GM12878 (cell line): ENCODE data around the gene TOP1. TPM values are rescaled to one million over a fixed set of nuclear protein-coding genes. Genes with fewer than 3 reads are reported as not detected.

Experiments used
- ATAC-seq: fragments of 200-7000 bp; cut with Tn5 transposase; 3 replicates; pipeline ENCODE4 v1.9.1; 2020; ENCODE audit warnings: mild to moderate bottlenecking, moderate library complexity
- BruUV-seq: library from RNA; stranded (reverse); fragments of 400-500 nt; replicated peaks from 2 replicates; lab custom pipeline; 2021; lab: Mats Ljungman, UMichigan
- CTCF ChIA-PET: fragments of 300-600 bp; sonication (Branson Sonifier 250); formaldehyde crosslinking; extraction: SDS; loops from one replicate; lab custom pipeline; 2021; ENCODE audit warnings: inconsistent platforms; lab: Yijun Ruan, JAX
- POLR2A ChIA-PET: fragments of 350-600 bp; formaldehyde crosslinking; extraction: SDS; loops from one replicate; lab custom pipeline; 2021; ENCODE audit warnings: inconsistent platforms; lab: Charles Lee
- RAD21 ChIA-PET: fragments of 300-600 bp; sonication (Branson Sonifier 250); formaldehyde crosslinking; loops from one replicate; lab custom pipeline; 2023; ENCODE audit warnings: antibody characterized with exemption; ENCODE audit not compliant: unreplicated experiment; lab: Charles Lee
- SMC1A ChIA-PET: fragments of 300-600 bp; sonication (Branson Sonifier 250); formaldehyde crosslinking; loops from one replicate; lab custom pipeline; 2023; ENCODE audit not compliant: unreplicated experiment, uncharacterized antibody; lab: Charles Lee
- DNase-seq: peaks from one replicate; pipeline ENCODE4 v3.0.0-alpha.2; 2011; ENCODE audit warnings: low read depth, low spot score
- FAIRE-seq: peaks from 3 replicates; lab custom pipeline; 2011; peaks lifted over from hg19 to GRCh38; lab: Jason Lieb, UNC
- H2AFZ ChIP-seq: 2 replicates; pipeline ENCODE4 v1.6.0; 2011; ENCODE audit warnings: low read depth, low read length, control low read depth; ENCODE audit not compliant: control insufficient read depth
- H3K27ac ChIP-seq: 2 replicates; pipeline ENCODE4 v1.5.1; 2011; ENCODE audit warnings: control low read depth; ENCODE audit not compliant: control insufficient read depth, insufficient read depth
- H3K27me3 ChIP-seq, 2 experiments: replicated peaks in 1 of 2; 2 replicates each; pipeline versions ENCODE4 v1.6.0 to v1.6.1; 2011; ENCODE audit warnings: low read length in 1 of 2; ENCODE audit not compliant: control insufficient read depth in 2 of 2, insufficient read depth in 2 of 2
- H3K36me3 ChIP-seq, 2 experiments: 2 replicates each; pipeline ENCODE4 v1.5.1; 2011; ENCODE audit warnings: low read length in 1 of 2; ENCODE audit not compliant: control insufficient read depth in 2 of 2, insufficient read depth in 2 of 2
- H3K4me1 ChIP-seq: 2 replicates; pipeline ENCODE4 v1.6.1; 2011; ENCODE audit warnings: mild to moderate bottlenecking, low read length, moderate library complexity, mixed read lengths; ENCODE audit not compliant: control insufficient read depth, insufficient read depth
- H3K4me2 ChIP-seq: 2 replicates; pipeline ENCODE4 v1.6.0; 2011; ENCODE audit warnings: control low read depth; ENCODE audit not compliant: control insufficient read depth, insufficient read depth
- H3K4me3 ChIP-seq: fragments of 200-600 bp; sonication (generic); 2 replicates; pipeline ENCODE4 v1.5.1; 2016
- H3K79me2 ChIP-seq: 2 replicates; pipeline ENCODE4 v1.6.0; 2011; ENCODE audit warnings: low read length; ENCODE audit not compliant: control insufficient read depth, insufficient read depth
- H3K9ac ChIP-seq: 2 replicates; pipeline ENCODE4 v1.8.0; 2011; ENCODE audit warnings: low read length, control low read depth, mixed read lengths; ENCODE audit not compliant: control insufficient read depth, insufficient read depth
- H3K9me3 ChIP-seq: replicated peaks from 3 replicates; pipeline ENCODE4 v1.5.1; 2011; ENCODE audit warnings: mild to moderate bottlenecking, low read length; ENCODE audit not compliant: control insufficient read depth, insufficient read depth
- H4K20me1 ChIP-seq: 2 replicates; pipeline ENCODE4 v1.6.0; 2011; ENCODE audit not compliant: control insufficient read depth, insufficient read depth
- ATF7 ChIP-seq: fragments of 450-650 bp; IDR thresholded peaks from 2 replicates; pipeline ENCODE4 v1.6.1; 2016; ENCODE audit warnings: low read depth, mild to moderate bottlenecking
- BCL11A ChIP-seq: IDR thresholded peaks from 2 replicates; pipeline ENCODE4 v1.6.1; 2011; ENCODE audit warnings: low read depth, low read length
- LARP7 ChIP-seq: fragments of 450-650 bp; IDR thresholded peaks from 2 replicates; pipeline ENCODE4 v1.6.1; 2017; ENCODE audit warnings: mild to moderate bottlenecking
- MEF2B ChIP-seq: fragments of 450-650 bp; IDR thresholded peaks from 2 replicates; pipeline ENCODE4 v1.6.1; 2018; ENCODE audit warnings: mild to moderate bottlenecking, moderate library complexity; ENCODE audit not compliant: partially characterized antibody, poor library complexity, severe bottlenecking
- TAF1 ChIP-seq: IDR thresholded peaks from 2 replicates; pipeline ENCODE4 v1.6.1; 2011; ENCODE audit warnings: mild to moderate bottlenecking, low read depth, low read length, borderline replicate concordance
- WGBS: methylation state at CpG from one replicate; pipeline ENCODE4 v1.1.6; 2016; ENCODE audit warnings: low lambda C conversion rate; ENCODE audit not compliant: insufficient replicate concordance, insufficient coverage; ENCODE audit errors: missing lambda C conversion rate; 5-methylcytosine and 5-hydroxymethylcytosine counted together
- in situ Hi-C: fragments of 300-500 bp; cut with MboI; formaldehyde crosslinking; loops from 9 replicates; pipeline ENCODE4 v1.14.3; 2018; ENCODE audit warnings: mixed read lengths
- intact Hi-C: fragments of 100-400 bp; cut with micrococcal nuclease; formaldehyde crosslinking; loops from one replicate; pipeline ENCODE4 v1.14.2; 2022; ENCODE audit not compliant: unreplicated experiment
- polyA plus RNA-seq, 11 experiments: library from polyadenylated mRNA; depleted of rRNA in 4 of 11; unstranded in 6 of 11; stranded (reverse) in 5 of 11; fragments of >200 nt; fragmentation: Nextera tagmentation in 4 of 11; fragmentation: Illumina TruSeq in 1 of 11; extraction: Ambion mirVana in 4 of 11; extraction: Trizol in 1 of 11; gene quantifications; 1 replicate in 1 of 11; 2 replicates in 10 of 11; pipeline versions ENCODE4 v1.2.1 to v1.2.3, GENCODE V29; 2011 to 2016; ENCODE audit warnings: inconsistent platforms in 2 of 11, missing spikeins in 2 of 11, low read depth in 1 of 11
- total RNA-seq, 4 experiments: library from RNA; depleted of rRNA in 3 of 4; stranded (reverse); fragments of >200 nt in 3 of 4; fragmentation: Illumina TruSeq in 1 of 4; extraction: Trizol in 1 of 4; gene quantifications; 2 replicates each; pipeline versions ENCODE4 v1.2.1 to v1.2.3, GENCODE V29; 2013 to 2021
- TF ChIP-seq, protein P1 (sequence below): fragments of 450-650 bp; IDR thresholded peaks from 2 replicates; pipeline ENCODE4 v1.6.1; 2017; ENCODE audit warnings: mild to moderate bottlenecking, moderate library complexity

Gene TOP1
- total and polyA plus RNA-seq, 10 of the 15 experiments (the other 5 are each of a cell fraction or from before 2014, with no cell fraction given), result 21.5 to 128 (median 47.3) TPM

DNA sequence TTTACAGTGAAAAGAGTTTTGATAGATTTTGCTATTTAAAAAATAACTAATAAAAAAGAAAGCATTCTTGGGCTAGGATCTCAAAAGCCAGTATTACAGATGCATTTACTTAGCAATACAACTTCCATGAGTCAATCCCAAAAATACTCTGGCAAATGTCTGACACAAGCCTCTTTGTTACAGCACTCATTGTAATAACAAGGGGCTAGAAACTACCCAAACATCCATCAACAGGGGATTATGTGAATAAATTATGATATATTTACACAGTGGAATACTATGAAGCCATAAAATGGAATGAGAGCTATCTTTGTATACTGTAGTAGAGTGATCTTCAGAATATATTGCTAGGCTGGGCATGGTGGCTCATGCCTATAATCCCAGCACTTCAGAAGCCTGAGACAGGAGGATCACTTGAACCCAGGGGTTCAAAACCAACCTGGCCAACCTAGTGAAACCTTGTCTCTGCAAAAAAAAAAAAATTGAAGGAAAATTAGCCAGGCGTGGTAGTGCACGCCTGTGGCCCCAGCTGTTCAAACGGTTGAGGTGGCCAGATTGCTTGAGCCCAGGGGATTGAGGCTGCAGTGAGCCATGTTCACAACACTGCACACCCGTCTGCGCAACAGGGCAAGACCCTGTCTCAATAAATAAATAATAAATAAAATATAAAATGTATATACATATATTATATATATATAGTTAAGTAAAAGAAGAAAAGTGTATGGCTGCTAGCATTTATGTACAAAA lies 34.7 kb upstream of the TOP1 start:
- no peak overlapping the region for H3K27ac ChIP-seq

More for the DNA sequence above, 34.7 kb upstream of the TOP1 start:
- H3K4me2 ChIP-seq, result no peak overlapping the region
- no peaks in the 10 kb centered on the region for H3K36me3 ChIP-seq
- intact Hi-C loops, result loop anchor here (5.0 kb wide), 1 partner anchor 53 kb away; no protein-coding TSS in a partner anchor
- ChIA-PET CTCF (interaction anchor here (0.6 to 19.2 kb wide), 11 partner anchors 7 to 142 kb away, joined by 3 to 510 read pairs (median 52); no protein-coding TSS in a partner anchor), SMC1A (interaction anchor here (0.7 to 18.6 kb wide), 9 partner anchors 8 to 93 kb away, joined by 3 to 456 read pairs (median 143); no protein-coding TSS in a partner anchor), POLR2A (interaction anchor here (1.1 to 8.6 kb wide), 4 partner anchors 12 to 58 kb away, joined by 3 to 106 read pairs (median 62); no protein-coding TSS in a partner anchor), RAD21 (interaction anchor here (4.2 to 19.1 kb wide), 6 partner anchors 12 to 70 kb away, joined by 28 to 696 read pairs (median 164); partner anchors contain the start of gene TOP1)
- TF ChIP-seq LARP7 (no peak), MEF2B (no peak), ATF7 (no peak), BCL11A (no peak), TAF1 (no peak)
- TF ChIP-seq, protein P1, sequence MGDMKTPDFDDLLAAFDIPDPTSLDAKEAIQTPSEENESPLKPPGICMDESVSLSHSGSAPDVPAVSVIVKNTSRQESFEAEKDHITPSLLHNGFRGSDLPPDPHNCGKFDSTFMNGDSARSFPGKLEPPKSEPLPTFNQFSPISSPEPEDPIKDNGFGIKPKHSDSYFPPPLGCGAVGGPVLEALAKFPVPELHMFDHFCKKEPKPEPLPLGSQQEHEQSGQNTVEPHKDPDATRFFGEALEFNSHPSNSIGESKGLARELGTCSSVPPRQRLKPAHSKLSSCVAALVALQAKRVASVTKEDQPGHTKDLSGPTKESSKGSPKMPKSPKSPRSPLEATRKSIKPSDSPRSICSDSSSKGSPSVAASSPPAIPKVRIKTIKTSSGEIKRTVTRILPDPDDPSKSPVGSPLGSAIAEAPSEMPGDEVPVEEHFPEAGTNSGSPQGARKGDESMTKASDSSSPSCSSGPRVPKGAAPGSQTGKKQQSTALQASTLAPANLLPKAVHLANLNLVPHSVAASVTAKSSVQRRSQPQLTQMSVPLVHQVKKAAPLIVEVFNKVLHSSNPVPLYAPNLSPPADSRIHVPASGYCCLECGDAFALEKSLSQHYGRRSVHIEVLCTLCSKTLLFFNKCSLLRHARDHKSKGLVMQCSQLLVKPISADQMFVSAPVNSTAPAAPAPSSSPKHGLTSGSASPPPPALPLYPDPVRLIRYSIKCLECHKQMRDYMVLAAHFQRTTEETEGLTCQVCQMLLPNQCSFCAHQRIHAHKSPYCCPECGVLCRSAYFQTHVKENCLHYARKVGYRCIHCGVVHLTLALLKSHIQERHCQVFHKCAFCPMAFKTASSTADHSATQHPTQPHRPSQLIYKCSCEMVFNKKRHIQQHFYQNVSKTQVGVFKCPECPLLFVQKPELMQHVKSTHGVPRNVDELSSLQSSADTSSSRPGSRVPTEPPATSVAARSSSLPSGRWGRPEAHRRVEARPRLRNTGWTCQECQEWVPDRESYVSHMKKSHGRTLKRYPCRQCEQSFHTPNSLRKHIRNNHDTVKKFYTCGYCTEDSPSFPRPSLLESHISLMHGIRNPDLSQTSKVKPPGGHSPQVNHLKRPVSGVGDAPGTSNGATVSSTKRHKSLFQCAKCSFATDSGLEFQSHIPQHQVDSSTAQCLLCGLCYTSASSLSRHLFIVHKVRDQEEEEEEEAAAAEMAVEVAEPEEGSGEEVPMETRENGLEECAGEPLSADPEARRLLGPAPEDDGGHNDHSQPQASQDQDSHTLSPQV, result no peak
- H3K4me3 ChIP-seq, result no peak overlapping the region
- no peaks in the 10 kb centered on the region; the same call in 1 of the 2 replicates for H3K79me2 ChIP-seq
- FAIRE-seq, result no peak
- no peak overlapping the region for H2AFZ ChIP-seq
- no peak overlapping the region for H3K9ac ChIP-seq
- BruUV-seq, result no TSS peak
- in situ Hi-C loops, result no loop called here
- no peaks in the 10 kb centered on the region for H3K27me3 ChIP-seq
- H3K9me3 ChIP-seq, result no peaks in the 10 kb centered on the region
- no peaks in the 10 kb centered on the region for H4K20me1 ChIP-seq
- peaks cover 20% of the 10 kb centered on the region for H3K4me1 ChIP-seq
- no peak for DNase-seq
- WGBS, result 38% methylated on average over 5 of the region's 5 CpGs
- no peak for ATAC-seq
